Measurements from ENCODE around the gene NFKBIA.
"Not testable (repeated sequence)": the region's sequence is repeated elsewhere in the genome, so short reads cannot be mapped to it uniquely, and the experiment has no call there.

The NFKBIA gene

DNA sequence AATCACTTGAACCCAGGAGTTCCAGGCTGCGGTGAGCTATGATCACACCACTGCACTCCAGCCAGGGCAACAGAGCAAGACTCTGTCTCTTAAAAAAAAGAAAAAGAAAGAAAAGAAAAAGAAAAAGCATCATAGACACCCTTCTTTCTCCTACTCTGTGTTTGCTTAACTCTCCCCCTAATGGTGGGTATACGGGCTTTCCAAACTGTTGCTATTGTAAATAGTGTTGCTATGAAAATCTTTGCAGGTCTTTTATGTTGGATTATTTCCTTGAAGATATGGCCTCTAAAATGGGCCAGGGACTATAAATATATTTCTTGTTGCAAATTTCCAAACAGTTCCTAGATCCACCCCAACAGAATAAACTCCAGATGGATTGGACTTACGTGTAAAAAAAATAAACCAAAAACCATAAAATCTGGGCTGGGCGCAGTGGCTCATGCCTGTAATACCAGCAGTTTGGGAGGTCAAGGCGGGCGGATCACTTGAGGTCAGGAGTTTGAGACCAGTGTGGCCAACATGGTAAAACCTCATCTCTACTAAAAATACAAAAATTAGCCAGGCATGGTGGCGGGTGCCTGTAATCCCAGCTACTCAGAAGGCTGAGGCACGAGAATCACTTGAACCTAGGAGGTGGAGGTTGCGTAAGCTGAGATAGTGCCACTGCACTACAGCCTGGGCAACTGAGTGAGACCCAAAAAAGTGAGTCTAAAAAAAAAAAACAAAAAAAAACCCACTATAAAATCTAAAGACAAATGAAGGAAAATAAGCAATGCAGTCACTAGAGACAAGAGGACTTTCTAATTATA, 25.9 kb downstream of the NFKBIA start:
- H3K27ac ChIP-seq (ENCODE audit: low read depth, low read length) = no peak overlapping the region
- WGBS = 97% methylated on average over 9 of the region's 9 CpGs
- no peaks in the 10 kb centered on the region for H3K36me3 ChIP-seq (ENCODE audit: insufficient read depth, low read length)
- H3K9ac ChIP-seq (ENCODE audit: low read depth, low read length) = no peak overlapping the region
- H3K4me1 ChIP-seq (ENCODE audit: insufficient read depth, low read length) = no peaks in the 10 kb centered on the region
- H3K27me3 ChIP-seq (ENCODE audit: insufficient read depth, low read length) = no peaks in the 10 kb centered on the region
- H3K9me3 ChIP-seq (ENCODE audit: insufficient read depth, low read depth, low read length) = no peaks in the 10 kb centered on the region
- no peak overlapping the region for H3K4me3 ChIP-seq (ENCODE audit: low read length)

- Histone ChIP-seq H3K27me3 (ENCODE audit: insufficient read depth, low read length) (no peaks in the 10 kb centered on the region), H3K9me3 (ENCODE audit: insufficient read depth, low read depth, low read length) (no peaks in the 10 kb centered on the region), H3K9ac (ENCODE audit: low read depth, low read length) (no peak overlapping the region), H3K4me3 (ENCODE audit: low read length) (no peak overlapping the region), H3K36me3 (ENCODE audit: insufficient read depth, low read length) (no peaks in the 10 kb centered on the region), H3K27ac (ENCODE audit: low read depth, low read length) (no peak overlapping the region), H3K4me1 (ENCODE audit: insufficient read depth, low read length) (no peaks in the 10 kb centered on the region)
- 94% methylated on average over 7 of the region's 7 CpGs for WGBS
These were observed 29.0 kb downstream of the NFKBIA start for GRCh38 chr14:35375558-35376025.

GRCh38 chr14:35374263-35374712, 30.3 kb downstream of the NFKBIA start:
- H3K9ac ChIP-seq (ENCODE audit: low read depth, low read length) = no peak overlapping the region
- no peaks in the 10 kb centered on the region for H3K27me3 ChIP-seq (ENCODE audit: insufficient read depth, low read length)
- WGBS = 85% methylated on average over 7 of the region's 7 CpGs
- no peaks in the 10 kb centered on the region for H3K9me3 ChIP-seq (ENCODE audit: insufficient read depth, low read depth, low read length)
- H3K4me1 ChIP-seq (ENCODE audit: insufficient read depth, low read length) = no peaks in the 10 kb centered on the region
- no peak overlapping the region for H3K27ac ChIP-seq (ENCODE audit: low read depth, low read length)
- H3K4me3 ChIP-seq (ENCODE audit: low read length) = no peak overlapping the region
- H3K36me3 ChIP-seq (ENCODE audit: insufficient read depth, low read length) = no peaks in the 10 kb centered on the region

- H3K9ac ChIP-seq (ENCODE audit: low read depth, low read length); H3K27ac ChIP-seq (ENCODE audit: low read depth, low read length); H3K27me3 ChIP-seq (ENCODE audit: insufficient read depth, low read length); H3K36me3 ChIP-seq (ENCODE audit: insufficient read depth, low read length); H3K4me1 ChIP-seq (ENCODE audit: insufficient read depth, low read length); H3K9me3 ChIP-seq (ENCODE audit: insufficient read depth, low read depth, low read length); H3K4me3 ChIP-seq (ENCODE audit: low read length): not testable (repeated sequence)
- WGBS = 93% methylated on average over 11 of the region's 11 CpGs
These were observed 31.3 kb downstream of the NFKBIA start for GRCh38 chr14:35373208-35373607.

DNA sequence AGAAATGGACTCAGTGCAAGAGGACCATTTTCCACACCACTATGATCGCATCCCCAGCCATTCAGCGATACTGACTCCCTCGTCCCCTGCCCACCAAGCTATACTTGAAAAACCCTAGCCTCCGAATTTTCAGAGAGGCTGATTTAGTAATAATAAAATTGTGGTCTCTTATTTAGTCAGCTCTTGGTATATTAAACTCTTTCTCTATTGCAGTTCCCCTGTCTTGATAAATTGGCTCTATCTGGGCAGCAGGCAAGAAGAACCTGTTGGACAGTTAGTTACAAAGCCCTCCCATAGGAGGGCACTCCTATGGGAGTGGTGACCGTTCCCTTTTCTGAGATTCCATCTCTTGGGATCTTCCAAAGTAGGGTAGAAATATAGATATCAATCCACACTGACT, 33.6 kb downstream of the NFKBIA start:
- Histone ChIP-seq H3K9me3 (ENCODE audit: insufficient read depth, low read depth, low read length) (no peaks in the 10 kb centered on the region), H3K27ac (ENCODE audit: low read depth, low read length) (no peak overlapping the region), H3K36me3 (ENCODE audit: insufficient read depth, low read length) (no peaks in the 10 kb centered on the region), H3K27me3 (ENCODE audit: insufficient read depth, low read length) (no peaks in the 10 kb centered on the region), H3K4me3 (ENCODE audit: low read length) (no peak overlapping the region), H3K9ac (ENCODE audit: low read depth, low read length) (no peak overlapping the region), H3K4me1 (ENCODE audit: insufficient read depth, low read length) (peaks cover 18% of the 10 kb centered on the region)
- 70% methylated on average over 4 of the region's 5 CpGs for WGBS

DNA sequence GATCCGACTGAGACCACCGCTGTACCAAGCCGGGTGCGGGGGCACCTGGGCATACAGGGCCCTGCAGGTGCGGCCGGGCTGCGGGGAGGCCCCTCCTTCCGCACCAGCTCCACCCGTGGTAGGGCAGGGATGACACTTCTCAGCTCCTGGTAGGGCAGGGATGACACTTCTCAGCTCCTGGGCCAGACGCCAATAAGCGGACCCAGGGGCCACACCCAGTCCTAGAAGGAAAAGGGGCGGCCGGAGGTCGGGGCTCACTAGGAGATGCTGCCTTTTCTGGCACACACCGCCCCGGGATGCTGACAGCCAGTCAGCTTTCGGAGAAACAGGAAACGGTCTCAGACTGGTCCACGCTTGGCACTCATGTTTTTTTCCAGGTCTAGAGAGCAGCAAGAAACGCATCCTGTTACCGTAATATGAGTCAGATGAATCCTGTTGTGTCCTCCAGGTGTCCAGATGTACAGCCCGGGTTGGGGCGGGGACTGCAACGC, 34.8 kb downstream of the NFKBIA start:
- H3K27me3 ChIP-seq (ENCODE audit: insufficient read depth, low read length) = no peaks in the 10 kb centered on the region
- H3K4me3 ChIP-seq (ENCODE audit: low read length) = no peak overlapping the region
- 93% methylated on average over 24 of the region's 24 CpGs for WGBS
- H3K9me3 ChIP-seq (ENCODE audit: insufficient read depth, low read depth, low read length) = no peaks in the 10 kb centered on the region
- H3K27ac ChIP-seq (ENCODE audit: low read depth, low read length) = no peak overlapping the region
- H3K36me3 ChIP-seq (ENCODE audit: insufficient read depth, low read length) = no peaks in the 10 kb centered on the region
- H3K4me1 ChIP-seq (ENCODE audit: insufficient read depth, low read length) = peaks cover 18% of the 10 kb centered on the region
- no peak overlapping the region for H3K9ac ChIP-seq (ENCODE audit: low read depth, low read length)

DNA sequence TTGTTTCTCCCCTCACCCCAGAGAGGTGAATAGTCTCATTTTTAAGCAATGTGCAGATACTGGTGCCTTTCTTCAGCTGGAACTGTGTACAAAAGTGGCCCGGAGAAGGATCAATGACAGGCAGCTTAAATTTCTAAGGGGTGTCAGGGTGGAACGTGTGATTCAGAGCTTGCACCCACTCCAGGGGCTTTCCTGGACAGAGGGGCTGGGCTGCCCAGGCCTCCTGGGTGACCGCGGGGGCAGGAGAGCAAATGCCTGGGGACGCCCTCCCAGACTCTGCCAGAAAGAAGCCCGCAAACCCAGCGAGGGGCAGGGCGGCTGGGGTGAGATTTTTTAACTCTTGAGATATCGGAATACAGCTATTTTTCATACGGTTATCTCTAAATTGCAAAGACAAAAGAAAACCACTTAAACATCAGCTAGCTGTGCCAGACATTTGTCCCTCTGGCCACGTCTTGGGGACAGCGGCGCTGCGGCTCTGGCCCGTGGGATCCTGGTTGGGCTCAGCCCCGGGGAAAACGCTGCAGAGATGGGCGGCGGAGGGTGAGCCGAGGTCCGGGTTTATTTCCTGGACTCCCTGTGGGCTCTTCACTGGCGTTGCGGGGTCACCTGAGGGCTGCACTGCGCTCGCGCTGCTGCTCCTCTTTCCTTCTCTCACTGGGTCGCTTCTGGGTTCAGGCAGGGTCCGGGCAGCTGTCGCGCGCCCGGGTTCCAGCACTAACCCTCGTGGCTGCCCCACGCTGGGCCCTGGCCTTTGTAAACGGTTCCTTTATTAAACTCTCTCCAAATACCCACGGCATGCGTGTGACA, 35.8 kb downstream of the NFKBIA start:
- 83% methylated on average over 37 of the region's 37 CpGs for WGBS
- H3K27me3 ChIP-seq (ENCODE audit: insufficient read depth, low read length) = no peaks in the 10 kb centered on the region
- no peak overlapping the region for H3K9ac ChIP-seq (ENCODE audit: low read depth, low read length)
- H3K36me3 ChIP-seq (ENCODE audit: insufficient read depth, low read length) = no peaks in the 10 kb centered on the region
- no peak overlapping the region for H3K27ac ChIP-seq (ENCODE audit: low read depth, low read length)
- H3K9me3 ChIP-seq (ENCODE audit: insufficient read depth, low read depth, low read length) = no peaks in the 10 kb centered on the region
- no peak overlapping the region for H3K4me3 ChIP-seq (ENCODE audit: low read length)
- peaks cover 18% of the 10 kb centered on the region for H3K4me1 ChIP-seq (ENCODE audit: insufficient read depth, low read length)

GRCh38 chr14:35368139-35368460, 36.4 kb downstream of the NFKBIA start:
- H3K36me3 ChIP-seq (ENCODE audit: insufficient read depth, low read length) = no peaks in the 10 kb centered on the region
- H3K9me3 ChIP-seq (ENCODE audit: insufficient read depth, low read depth, low read length) = no peaks in the 10 kb centered on the region
- no peaks in the 10 kb centered on the region for H3K27me3 ChIP-seq (ENCODE audit: insufficient read depth, low read length)
- H3K4me1 ChIP-seq (ENCODE audit: insufficient read depth, low read length) = peaks cover 18% of the 10 kb centered on the region
- H3K27ac ChIP-seq (ENCODE audit: low read depth, low read length) = no peak overlapping the region
- 63% methylated on average over 2 of the region's 2 CpGs for WGBS
- H3K4me3 ChIP-seq (ENCODE audit: low read length) = no peak overlapping the region
- H3K9ac ChIP-seq (ENCODE audit: low read depth, low read length) = 0 out of 2 replicates have a peak overlapping the region, but pooled peaks have one; percentile 8

GRCh38 chr14:35367056-35367372, 37.5 kb downstream of the NFKBIA start:
- no peaks in the 10 kb centered on the region for H3K9me3 ChIP-seq (ENCODE audit: insufficient read depth, low read depth, low read length)
- H3K4me1 ChIP-seq (ENCODE audit: insufficient read depth, low read length) = peaks cover 18% of the 10 kb centered on the region
- no peaks in the 10 kb centered on the region for H3K27me3 ChIP-seq (ENCODE audit: insufficient read depth, low read length)
- H3K27ac ChIP-seq (ENCODE audit: low read depth, low read length) = no peak overlapping the region
- no peak overlapping the region for H3K4me3 ChIP-seq (ENCODE audit: low read length)
- H3K9ac ChIP-seq (ENCODE audit: low read depth, low read length) = no peak overlapping the region
- H3K36me3 ChIP-seq (ENCODE audit: insufficient read depth, low read length) = no peaks in the 10 kb centered on the region
- 81% methylated on average over 5 of the region's 5 CpGs for WGBS

GRCh38 chr14:35366521-35366976, 38.0 kb downstream of the NFKBIA start:
- Histone ChIP-seq H3K4me3 (ENCODE audit: low read length) (no peak overlapping the region), H3K9ac (ENCODE audit: low read depth, low read length) (no peak overlapping the region), H3K4me1 (ENCODE audit: insufficient read depth, low read length) (peaks cover 18% of the 10 kb centered on the region), H3K27me3 (ENCODE audit: insufficient read depth, low read length) (no peaks in the 10 kb centered on the region), H3K27ac (ENCODE audit: low read depth, low read length) (no peak overlapping the region), H3K9me3 (ENCODE audit: insufficient read depth, low read depth, low read length) (no peaks in the 10 kb centered on the region), H3K36me3 (ENCODE audit: insufficient read depth, low read length) (no peaks in the 10 kb centered on the region)
- 95% methylated on average over 8 of the region's 8 CpGs for WGBS

DNA sequence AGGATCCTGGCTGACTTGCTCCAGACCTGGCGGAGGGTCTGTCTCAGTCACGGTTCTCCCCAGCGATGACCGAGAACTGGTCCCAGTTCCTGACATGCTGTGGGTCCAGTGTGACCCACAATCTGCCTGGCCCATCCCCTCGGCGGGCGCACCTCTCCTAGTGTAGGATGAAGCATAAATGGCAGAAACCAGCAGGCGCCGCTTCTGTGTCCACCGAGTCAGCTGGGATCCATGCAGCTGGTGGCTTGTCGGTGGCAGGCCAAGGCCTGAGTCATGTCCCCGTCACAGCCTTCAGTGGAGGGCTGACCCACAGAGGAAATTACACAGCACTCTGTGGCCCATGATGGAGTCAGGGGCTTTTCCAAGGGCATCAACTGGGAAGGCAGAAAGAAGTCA, 38.5 kb downstream of the NFKBIA start:
- Histone ChIP-seq H3K9ac (ENCODE audit: low read depth, low read length) (no peak overlapping the region), H3K4me1 (ENCODE audit: insufficient read depth, low read length) (peaks cover 18% of the 10 kb centered on the region), H3K4me3 (ENCODE audit: low read length) (no peak overlapping the region), H3K9me3 (ENCODE audit: insufficient read depth, low read depth, low read length) (no peaks in the 10 kb centered on the region), H3K27ac (ENCODE audit: low read depth, low read length) (no peak overlapping the region), H3K36me3 (ENCODE audit: insufficient read depth, low read length) (no peaks in the 10 kb centered on the region), H3K27me3 (ENCODE audit: insufficient read depth, low read length) (no peaks in the 10 kb centered on the region)
- 96% methylated on average over 12 of the region's 12 CpGs for WGBS

Data from HUES64 (cell line).